Measurements from ENCODE around the gene MPPED1.

Gene MPPED1

DNA sequence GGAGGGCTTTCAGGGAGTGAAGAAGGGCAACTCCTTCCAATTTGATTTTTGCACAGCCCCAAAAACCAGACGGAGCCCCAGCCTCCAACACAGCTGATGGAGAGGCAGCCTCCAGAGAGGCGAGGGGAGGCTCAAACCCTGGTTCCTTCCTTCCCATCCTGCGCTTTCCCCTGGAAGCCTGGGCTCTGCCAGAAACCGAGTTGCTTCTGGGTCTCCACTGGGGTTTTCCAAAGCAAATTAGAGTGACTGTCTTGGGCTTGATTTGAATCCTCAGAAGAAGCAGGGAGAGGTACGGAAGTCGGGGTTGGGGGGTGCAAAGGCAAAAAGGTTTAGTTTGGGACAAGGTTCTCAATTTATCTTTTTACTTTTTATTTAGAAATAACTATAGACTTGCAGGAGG is 129.2 kb downstream of the MPPED1 start:
- intact Hi-C loops (cut with DNase I) = no loop called here
- peak in 1 of 42 donors; percentile 20 for DNase-seq

DNA sequence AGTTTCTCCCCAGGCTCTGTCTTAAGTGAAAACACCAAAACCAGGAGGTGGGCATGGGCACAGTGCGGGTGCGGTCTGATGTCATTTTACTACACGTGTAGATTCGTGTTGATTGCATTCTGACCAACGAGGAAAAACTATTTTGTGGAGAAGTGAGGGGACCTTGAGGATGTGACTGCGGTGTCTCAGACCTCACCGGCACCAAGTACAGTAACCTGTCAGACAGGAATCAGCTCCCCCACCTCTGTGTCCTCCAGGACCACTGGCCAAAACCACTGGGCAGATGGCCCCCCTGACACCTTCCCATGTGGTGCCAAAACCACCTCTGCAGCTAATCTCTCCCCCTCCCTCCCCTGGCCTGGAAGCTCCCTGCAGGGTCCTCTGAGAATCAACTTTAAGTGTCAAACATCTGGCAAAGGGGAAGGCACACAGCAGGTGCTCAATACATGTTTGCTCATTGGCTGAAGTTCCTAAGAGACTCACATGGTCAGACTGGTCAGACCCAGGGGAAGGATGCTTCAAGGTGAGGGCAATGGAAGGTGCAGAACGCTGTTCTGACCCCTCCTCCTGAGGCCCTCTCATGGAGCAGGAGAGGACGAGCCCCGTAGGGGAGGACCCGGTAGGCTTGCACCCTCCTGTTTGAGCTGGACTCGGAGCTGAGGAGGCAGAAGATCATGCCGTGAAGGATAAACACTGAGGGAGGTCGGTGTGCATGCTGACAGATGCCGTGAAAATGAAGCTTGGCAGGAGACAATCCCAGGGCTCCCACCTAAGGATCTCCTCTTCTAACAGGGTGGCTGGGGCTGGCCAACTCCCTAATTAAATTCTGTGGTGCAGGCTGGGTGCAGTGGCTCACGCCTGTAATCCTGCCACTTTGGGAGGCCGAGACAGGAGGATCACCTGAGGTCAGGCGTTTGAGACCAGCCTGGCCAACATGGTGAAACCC is 129.9 kb downstream of the MPPED1 start:
- DNase-seq = peak in 1 of 42 donors; percentile 9
- intact Hi-C loops (cut with DNase I) = no loop called here

DNA sequence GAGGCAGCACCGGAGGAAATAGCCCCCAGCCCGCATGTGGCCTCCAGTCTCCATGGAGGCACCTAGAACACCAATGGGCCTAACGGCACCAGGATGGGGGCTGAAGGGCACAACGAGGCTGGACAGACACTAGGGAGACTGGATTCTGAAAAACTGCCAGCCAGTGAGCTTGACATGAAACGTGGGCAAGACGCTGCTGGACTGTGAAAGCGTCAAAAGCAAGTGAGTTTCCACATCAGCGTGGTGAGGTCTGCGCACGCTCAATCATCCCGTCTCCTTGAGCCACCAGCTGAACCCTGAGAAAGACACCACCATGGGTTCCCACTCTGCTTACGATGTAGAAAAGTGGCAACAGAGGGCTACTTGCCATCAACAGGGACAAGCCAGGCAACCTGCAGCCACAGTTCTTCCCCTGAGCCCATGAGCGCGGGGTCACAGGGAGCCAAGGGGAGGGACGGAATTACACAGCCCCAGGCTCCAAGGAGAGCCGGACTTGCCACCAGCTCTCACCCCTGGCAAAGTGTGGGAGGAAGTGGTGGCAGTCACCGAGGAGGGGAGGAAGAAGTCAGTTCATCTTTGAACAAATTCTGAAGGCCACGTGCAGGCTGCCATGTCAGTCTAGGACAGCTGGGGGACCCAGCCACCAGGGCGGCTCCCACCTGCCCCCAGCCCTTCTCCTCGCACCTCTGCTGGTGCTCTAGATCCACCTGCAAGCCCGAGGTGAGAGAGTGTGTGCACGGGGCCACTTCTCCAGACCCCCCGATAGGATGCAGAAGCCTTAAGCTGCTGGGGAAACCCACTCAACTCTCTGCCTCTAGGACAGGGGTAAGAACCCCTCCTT is 131.1 kb downstream of the MPPED1 start:
- DNase-seq = peak in 1 of 42 donors; percentile 27
- intact Hi-C loops (cut with DNase I) = no loop called here

DNA sequence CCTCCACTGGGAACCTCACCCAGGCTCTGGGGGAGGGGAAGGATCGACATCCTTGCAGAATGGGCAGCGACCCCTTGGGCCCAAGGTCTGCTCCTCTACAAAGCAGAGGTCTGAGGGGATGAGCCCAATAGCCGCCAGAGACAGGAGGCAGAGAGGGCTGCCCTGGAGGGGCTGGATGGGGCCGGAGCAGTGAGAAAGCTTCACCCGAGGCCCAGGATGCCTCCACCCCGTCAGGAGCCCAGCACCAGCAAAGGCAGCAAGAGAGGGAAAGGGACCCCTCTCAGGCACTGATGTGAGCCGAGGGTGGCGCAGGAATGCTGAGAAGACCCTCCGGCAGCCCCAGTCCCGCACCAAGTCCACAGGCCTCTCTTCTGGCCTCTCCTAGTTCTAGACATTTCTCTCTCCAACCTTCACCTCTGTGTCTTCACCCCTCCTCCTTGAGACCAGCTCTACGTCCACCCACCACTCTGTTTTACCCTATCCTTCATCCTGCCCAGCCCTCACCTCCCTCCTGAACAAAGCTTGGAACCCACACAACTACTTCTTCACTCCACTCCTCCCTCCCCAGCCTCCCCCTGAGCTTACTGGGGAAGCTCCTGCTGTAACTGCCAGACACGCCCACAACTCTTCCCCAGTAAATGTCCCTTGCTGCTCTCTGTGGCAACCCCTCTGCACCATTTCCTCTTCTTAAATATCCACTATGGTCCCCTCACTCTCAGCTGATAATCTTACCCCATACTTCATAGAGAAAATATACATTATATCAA is 131.9 kb downstream of the MPPED1 start:
- DNase-seq = peak in 1 of 42 donors; percentile 32
- intact Hi-C loops (cut with DNase I) = no loop called here

DNA sequence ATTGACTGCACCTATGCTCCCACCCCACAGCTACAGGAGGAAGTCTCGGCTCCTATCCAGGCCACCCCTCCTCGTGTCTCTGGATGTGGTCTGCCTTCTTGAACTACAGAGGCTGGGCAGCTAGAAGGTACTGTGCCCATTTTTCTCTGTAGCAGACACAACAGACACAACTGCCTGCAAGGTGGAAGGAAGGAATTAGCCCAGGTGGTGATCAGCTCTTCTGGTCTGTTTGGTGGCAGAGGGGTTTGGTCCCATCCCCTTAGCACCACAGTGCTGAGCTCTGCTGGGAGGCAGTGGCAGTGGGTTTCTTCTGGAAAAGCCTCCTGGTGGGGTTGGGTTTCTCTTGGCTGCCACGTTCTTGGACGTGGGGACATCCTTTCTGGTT is 132.5 kb downstream of the MPPED1 start:
- intact Hi-C loops (cut with DNase I) = no loop called here
- peak in 1 of 42 donors; percentile 11 for DNase-seq

DNA sequence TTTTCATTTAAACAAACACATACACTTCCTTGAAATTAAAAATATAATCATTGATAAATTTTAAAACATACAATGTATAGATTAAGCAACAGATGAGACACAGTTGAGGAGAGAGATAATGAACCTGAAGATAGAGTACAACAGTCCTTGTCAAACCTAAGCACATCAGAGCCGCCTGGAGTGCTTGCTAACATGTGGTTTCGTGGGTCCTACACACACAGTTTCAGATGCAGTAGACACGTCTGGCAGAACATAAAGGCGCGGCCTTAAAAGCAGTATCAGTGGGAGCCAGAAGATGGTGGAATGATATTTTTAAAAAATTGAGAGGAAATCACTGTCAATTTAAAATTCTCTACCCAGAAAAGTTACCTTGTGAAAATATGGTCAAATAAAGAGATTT is 134.4 kb downstream of the MPPED1 start:
- DNase-seq = no peak
- intact Hi-C loops (cut with DNase I) = no loop called here

DNA sequence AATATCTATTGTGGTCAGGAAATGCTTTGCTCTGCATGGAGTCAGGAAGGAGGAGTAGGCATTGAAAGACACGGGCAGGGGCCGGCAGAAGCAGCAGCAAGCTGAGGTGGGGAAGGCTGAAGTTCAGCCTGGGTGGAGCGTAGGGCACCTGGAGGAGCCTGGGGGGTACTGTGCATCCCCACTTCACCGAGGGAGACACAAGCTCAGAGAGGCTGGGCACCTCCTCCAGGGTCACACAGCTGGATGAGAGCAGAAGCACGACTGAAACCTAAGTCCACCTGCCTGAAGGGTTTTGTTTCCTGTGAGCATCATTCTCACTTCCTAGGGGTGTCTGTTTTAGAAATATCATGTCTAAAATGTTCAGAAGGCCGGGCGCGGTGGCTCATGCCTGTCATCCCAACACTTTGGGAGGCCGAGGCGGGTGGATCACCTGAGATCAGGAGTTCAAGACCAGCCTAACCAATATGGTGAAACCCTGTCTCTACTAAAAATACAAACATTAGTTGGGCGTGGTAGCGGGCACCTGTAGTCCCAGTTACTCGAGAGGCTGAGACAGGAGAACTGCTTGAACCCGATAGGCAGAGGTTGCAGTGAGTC is 138.3 kb downstream of the MPPED1 start:
- intact Hi-C loops (cut with DNase I) = no loop called here
- peak in 5 of 42 donors; percentile 6 to 33 (median 14) for DNase-seq

DNA sequence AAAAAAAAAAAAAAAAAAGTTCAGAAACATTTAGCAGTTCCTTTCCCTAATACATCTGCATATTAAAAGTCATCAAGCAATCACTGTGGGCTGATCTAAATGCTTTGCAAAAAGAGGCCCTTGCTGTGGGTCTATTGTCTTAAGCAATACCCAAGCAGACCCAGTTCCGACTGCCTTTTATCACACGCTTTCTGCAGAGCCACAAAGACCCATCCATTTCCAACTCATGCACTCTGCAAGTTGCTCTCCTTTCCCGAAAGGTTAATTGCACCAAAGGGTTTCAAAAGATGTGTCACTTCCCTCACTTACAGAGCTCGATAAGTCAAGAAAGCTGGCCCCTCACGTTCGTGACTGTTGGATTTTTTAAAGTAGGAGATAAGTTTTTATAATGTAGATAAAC is 138.9 kb downstream of the MPPED1 start:
- intact Hi-C loops (cut with DNase I) = no loop called here
- DNase-seq = peak in 2 of 42 donors; percentile 3 to 23

DNA sequence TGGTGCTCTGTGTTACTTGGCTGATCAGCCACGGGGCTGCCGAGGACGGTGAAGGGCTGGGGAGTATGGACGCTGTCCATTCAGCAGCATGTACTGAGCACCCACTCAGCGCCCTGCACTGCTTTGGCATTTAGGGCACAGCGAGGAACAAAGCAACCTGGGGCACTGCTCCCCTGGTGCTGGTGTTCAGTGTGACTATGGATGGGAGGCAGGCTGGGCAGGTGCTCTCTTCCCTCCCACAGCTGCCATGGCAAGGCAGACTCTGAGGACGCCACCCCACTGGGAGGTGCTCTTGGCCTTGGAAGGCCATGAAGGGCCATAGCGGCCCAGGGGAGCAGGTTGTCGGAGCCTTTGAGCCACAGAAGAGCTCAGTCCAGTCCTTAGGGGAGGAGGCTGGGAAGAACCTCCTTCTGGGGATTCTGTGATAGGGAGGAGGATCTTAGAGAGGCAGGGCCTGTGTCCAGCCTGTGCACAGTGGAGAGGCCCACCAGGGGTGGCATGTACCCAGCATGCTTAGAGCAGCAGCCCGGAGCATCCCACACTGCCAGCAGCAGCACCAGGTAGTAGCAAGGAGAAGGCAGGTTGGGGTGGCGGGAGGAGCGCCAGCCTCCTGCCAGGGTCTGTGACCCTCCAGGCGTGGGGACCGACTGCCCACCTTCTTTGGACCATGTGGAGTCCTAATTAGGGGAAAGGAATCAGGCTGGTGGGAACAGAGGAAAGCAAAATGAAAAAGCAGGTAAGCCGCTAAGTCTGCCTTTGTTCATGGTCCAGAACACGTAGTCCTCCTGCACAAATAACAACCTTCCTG is 141.8 kb downstream of the MPPED1 start:
- intact Hi-C loops (cut with DNase I) = no loop called here
- DNase-seq = peak in 2 of 42 donors; percentile 18 to 28

DNA sequence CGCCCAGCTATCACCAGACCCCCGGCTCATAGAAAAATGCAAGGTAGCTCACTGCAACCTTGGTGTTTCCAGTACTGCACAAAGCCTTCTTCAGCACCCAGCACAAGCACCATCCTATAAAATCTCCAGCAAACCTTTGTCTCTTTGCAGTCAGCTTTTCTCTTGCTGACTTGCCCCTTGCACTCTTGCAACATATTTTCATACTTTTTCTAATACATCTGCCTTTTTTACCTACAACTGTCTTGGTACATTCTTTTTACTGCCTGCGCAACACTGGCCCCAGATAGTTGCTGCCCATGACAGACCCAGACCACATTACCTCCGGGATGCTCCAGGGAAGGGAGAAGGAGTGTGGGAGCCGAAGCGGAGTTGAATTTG is 142.4 kb downstream of the MPPED1 start:
- intact Hi-C loops (cut with DNase I) = no loop called here
- DNase-seq = peak in 2 of 42 donors; percentile 0 to 10

DNA sequence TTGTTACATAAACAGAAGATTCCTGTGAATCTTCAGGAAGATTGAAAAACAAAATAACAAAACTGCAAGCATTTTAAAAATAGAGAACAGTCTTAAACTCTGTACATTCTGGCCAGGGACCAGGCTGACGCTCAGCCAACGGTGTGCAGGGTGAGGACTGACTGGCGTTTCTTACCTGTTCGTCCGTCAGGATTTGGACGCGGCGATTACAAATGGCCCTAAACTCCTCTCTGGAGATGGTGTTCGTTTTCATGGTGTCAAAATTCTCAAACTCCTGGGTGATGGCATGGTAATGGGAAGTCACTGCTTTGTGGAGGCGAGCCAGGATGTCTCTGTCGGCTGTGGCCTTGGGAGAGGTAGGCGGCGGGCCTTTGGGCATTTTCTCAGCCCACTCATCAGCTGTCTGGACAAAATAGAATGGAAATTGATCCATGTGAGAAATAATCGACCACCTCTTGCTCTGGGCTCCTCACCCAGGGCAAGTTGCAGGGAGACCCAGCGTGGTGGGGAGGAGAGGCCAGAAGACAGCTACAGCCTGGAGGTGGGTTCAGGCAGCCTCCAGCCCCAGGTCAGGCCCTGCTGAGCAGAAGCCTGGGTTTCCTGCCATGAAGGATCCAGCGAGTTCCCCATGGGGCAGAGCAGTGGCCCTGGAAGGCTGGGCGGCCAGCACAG is 143.0 kb downstream of the MPPED1 start:
- DNase-seq = peak in 2 of 42 donors; percentile 9 to 18

DNA sequence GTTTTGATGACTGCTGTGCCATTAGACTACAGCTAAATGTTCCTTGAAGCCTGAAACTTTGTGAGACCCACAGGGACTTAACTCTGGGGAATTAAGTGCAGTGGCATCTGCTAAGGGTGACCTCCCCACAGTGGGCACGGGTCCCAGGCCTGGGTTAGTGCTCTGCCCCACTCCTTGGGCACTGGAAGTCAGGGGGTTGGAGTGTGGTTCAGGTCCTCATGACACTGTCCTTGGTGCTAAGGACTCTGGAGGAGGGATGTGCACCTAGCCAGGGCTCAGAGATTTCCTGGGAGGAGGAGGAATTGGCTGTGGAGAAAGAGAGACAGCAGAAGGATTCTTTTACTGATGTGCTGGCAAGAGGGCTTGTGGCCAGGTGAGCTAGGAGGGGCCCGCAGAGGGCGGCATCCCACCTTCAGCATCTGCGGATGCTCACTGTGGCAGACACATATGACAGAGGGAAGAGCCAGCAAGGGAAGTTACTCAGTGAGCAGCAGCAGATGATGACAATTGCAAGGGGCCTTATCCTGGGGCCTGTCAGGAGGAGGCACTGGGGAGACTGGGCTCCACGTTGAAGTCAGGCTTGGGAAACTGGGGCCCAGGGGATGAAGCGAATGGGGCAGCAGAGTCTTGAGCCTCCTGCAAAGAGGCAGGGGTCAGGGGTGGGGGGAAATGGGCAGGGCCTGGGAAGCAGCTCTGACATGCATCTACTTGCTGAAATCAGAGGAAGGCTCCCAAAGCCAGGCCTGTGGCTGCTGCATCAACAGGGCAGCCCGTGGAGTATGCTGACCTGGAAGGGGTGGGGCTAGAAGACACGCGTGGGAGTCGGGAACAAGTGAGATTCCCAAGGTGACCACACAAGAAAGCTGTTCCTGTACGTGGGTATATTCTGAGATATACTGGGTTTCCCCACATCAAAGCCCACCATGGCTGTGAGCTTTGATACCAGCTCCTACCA is 144.0 kb downstream of the MPPED1 start:
- intact Hi-C loops (cut with DNase I) = no loop called here
- DNase-seq = peak in 3 of 42 donors; percentile 7 to 15 (median 12)

More for the DNA sequence above, 143.0 kb downstream of the MPPED1 start:
- intact Hi-C loops (cut with DNase I) = no loop called here

Measured in head of caudate nucleus (tissue), 42 donors.